CD4-positive, alpha-beta T cell treated with Interferon alpha-2 for 1 hour (primary cell): ENCODE data around the gene GH2.
A peak's percentile ranks its signal among the peaks of the same experiment; 100 is the strongest.

Experiments used
- DNase-seq, 2 donors: peaks; one replicate each; pipeline ENCODE4 v3.0.0-alpha.2; 2020 to 2022

Gene GH2

DNA sequence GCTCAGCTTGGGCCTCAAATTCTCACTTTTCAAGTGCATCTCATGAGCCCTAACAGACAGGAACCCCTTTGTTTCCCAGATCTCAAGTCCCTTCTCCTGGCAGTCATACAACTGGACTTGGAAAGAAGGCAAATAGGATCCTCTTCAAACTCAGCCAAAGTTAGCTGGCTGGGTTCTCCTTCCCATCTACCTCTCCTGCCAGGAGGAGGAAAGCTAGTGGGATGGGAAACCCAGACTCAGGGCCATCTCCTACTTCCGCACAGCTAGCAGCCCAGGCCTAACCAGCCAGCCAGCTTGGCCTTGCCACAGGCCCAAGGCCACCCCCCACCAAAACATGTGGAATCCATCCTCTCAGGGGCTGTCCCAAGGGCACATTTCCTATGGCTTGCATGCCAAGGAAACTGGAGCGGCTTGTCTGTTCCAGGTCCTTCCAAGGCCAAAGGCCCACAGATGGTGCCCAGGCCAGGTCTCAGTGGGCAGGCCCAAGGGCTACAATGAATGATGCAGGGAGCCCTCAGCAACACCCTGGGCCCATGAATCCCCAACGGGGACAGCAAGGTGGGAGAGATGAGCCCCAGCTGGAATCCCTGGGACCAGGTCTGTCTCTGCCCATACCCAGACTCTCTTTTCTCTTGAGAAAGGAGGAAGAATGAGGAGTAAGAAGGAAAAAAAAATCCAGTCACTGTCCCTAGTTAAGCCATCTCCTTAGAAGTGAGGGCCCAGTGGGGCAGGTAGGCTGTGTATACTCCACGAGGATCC, 41.0 kb downstream of the GH2 start:
- no peak for DNase-seq

DNA sequence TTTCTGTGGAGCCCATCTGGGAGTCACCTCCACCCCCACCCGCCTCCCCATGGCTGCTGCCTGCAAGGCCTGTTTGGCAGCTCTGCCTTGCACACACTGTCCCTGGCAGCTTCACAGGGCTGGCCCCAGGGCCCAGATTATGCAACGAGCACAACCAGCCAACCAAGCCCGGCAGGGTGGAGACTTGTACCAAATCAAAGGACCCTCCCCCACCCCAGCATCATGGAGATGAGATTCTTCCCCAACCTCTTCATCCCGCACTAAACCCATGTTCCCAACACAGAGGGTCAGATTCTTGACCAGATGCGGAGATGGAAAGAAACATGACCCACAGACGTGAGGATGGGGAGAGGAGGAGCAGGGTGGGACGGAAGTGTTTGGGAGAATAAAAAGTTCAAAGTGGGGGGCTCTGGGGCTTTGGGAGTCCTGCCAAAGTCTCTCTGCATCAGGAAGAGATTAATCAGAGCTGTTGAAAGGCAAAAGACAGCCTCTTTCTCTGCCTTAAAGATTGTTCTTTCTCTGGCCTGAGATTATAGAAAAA, 43.0 kb downstream of the GH2 start:
- DNase-seq: no peak

DNA sequence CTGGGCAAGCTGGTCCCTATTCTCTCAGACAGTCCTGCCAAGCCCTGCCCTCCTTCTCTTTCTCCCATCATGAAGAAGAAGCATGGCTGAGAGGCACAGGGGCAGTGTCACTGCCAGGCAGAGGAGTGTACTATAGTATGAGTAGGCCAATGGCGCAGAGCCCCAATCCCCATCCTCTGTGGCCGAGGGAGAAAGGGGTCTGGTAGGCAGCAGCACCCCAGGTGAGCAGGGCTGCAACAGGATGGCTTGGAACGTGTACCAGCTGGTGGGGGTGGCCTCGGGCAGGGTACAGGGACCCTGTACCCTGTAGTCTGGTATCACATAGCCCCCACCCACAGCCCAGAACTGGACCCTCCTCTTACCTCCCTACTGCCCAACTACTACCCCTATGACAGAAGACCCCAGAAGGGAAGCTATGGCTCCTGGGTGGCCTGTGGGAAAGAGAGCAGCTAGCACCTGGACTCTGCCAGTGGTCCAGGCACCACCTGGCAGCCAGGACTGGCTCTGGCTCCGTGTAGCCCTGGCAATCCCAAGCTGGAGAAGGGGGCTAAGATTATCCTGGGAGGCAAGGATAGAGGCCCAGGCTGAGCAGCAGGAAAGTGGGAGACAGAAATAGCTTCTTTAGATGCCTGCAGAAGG, 43.7 kb downstream of the GH2 start:
- no peak for DNase-seq

DNA sequence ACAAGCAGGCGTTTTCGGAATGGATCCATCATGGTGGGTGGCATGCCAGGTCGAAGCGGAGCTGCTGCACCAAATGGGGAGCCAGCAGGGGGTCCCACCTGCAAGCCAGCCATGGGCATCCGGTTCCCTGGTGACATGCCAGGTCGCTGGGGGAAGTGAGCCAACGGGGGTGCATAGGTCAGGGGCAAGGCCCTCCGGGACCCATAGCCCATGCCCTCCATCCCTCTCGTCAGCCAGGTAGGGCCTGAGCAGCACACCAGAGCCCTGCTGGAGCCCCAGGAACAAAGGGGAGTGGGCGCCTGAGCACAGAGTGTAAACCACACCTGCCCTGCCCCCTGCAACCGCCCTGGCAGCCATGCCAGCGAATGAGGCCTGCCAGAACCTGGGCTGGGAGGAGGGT, 44.3 kb downstream of the GH2 start:
- DNase-seq: no peak

DNA sequence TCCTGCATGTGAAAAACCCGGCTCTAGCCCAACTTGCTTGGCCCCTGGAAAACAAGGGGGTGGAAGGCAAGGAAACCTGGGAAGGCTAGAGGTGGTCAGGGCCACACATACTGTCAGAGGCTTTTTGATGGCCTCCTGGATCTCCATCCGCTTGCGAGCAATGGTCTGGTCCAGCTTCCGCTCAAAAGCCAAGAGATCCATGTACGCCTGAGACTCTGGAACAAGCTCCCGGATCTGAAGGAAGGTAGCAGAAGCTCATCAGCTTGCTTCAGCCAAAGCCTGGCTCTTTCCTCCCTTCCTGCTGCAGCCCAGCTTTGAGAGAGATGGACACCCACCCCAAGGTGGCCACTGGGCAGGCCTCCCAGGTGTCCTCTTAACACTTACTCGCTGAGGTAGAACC, 44.9 kb downstream of the GH2 start:
- DNase-seq: no peak

DNA sequence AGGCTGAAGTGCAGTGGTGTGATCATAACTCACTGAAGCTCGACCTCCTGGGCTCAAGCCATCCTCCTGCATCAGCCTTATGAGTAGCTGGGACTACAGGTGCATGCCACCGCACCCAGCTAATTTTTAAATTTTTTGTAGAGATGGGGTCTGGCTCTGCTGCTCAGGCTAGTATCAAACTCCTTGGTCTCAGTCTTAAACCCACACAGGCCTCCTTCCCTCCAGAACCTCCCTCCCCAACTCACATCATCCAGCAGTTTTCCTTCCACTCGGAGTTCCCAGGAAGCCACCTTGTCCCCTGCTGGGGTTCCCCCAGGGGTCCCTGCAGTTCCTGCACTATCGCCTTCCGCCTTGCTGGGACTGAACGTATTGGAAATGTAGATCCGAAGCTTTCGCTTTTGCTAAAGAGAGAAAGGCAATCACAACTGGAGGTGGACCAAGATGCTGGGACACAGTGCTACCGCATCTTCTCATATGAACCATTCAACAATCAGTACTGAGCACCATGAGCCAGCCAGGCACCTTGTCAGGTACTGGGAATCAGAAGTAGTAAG, 46.5 kb downstream of the GH2 start:
- DNase-seq: no peak

DNA sequence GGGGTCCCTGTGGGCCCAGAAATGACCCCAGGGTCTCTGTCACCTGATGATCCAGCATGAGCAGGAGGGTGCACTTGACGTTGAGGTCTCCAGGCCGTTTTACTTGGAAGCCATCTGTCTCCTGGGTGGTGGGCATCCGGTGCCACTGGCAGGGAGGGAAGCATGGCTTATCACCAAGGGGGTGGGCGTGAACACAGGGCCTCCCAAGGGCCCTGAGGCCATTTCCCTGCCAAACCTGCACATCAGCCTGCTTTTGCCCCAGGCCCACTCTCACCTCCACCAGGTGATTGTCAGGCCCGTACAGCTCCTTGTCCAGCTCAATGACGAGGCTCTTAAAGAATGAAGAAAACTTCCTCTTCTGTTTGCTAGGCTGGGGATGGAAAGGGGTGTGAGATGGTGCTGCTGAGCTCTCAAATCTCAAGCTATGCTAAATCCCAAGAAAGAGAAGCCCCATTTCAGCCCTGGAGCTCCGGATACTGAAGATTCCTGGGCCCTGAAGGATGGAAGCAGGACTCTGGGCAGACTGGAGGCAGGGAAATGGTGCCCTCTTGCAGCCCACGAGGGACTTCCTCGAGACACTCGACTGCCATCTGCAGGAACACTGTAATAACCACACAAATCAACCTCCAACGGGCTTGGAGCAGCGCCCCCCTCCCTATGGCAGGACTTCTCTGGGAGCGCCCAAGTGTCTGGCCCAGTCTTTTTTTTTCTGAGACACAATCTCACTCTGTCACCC, 47.1 kb downstream of the GH2 start:
- peak; percentile 69 to 78 for DNase-seq

DNA sequence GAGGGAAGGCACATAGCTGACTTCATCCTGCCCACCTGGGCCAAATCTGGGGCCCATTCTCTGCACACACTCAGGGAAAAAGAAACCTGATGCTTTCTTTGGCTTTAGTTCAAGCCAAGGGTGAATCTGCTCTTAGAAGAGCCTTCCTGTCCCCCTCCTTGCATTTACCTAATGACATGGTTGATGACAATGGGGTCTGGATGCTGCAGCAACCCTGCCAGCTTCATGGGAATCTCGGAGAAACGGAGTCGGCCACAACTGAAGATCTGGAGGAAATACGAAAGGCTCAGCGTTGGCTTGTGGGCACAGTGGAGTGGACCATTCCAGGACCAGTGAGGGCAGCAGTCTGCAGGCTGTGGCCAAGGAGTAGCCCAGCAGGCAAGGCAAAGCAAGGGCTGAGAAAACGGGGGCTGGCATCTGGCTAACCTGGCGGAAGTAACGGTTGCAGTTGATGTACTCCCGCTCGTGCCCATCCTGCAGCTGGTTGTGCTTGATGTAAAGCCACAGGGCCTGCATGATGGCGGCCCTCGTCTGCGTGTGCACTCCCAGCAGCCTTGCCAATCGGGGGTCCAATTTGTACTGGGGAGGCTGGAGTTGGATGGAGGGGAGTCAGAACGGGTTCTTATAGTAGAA, 47.9 kb downstream of the GH2 start:
- no peak for DNase-seq

DNA sequence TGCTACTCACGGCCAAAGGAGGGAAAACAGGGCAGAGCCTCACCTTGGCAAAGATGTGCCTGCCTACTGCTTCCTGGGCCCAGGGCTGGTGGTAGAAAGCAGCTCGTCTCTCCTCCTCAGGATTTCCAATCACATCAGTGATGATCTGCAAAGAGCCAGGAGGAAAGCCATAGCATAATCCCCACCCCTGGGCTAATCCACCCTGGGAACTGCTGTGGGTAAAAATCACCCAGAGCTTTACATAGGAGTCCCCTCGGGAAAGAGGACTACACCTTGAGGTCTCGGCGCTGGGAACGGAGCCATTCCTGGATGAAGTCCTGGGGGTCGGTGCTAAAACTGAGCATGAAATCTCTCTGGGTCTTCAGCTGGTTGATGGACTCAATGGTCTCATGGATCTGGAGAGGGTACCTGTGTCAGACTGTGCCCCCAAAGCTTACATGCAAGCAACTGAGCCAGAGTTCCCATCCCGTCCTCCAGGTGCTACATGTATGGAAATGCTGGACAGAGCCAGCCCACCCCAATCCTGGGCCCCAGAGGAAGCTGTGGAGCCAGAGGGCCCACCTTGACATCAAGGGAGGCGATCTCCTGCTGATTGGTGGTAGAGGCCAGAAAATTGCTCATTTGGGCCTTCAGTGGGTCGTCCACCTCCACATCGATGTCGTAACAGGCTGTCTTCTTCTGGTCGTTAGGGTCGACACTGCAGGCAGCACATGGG, 48.6 kb downstream of the GH2 start:
- DNase-seq: no peak

DNA sequence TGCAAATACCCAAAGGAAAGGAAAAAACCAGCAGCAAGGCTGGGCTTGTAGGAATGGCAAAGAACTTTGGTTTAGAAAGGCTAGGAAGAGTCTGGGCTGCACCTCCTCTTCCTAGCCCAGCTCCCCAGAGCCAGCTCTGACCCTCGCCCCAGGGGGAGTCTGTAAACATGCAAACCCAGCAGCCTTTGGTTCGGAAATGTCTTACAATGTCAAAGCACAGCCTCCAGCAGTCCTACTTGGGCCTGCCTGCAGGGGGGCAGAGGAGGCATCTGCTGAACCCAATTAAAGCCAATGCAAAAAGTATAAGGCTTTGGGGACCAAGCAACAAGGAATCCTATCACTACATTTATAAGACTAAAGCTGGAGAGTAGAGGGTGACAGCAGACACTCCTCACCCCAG, 49.3 kb downstream of the GH2 start:
- no peak for DNase-seq

DNA sequence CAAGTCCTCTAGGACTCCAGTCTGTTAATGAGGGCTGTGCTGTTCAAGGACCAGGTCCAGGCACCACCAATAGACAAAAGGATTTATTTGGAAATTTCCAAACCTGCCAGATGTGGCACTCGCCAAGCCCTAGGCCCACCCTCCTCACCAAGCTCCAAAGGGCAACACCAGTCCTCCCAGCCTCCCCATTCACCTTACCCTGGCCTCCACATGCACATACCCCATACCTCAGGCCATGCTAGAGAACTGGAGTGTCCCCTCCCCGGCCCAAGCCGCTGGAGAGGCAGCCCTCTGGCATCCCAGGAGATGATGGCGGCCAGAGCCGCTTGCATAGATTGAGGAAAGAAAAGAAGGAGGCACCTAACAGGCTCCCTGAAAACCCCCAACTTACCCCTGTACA, 49.7 kb downstream of the GH2 start:
- DNase-seq: no peak

DNA sequence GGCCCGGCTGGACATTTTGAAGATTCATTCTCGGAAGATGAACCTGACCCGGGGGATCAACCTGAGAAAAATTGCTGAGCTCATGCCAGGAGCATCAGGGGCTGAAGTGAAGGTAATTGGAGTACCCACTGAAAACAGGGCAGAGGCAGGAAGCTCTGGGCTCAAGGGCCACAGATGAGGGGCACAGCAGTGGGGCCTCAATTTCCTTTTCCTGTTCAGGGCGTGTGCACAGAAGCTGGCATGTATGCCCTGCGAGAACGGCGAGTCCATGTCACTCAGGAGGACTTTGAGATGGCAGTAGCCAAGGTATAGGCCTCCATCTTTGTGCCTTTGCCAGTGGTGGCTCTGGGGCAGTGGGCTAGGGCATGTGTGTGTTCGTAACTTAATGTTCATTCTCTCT, 50.2 kb downstream of the GH2 start:
- DNase-seq: no peak

DNA sequence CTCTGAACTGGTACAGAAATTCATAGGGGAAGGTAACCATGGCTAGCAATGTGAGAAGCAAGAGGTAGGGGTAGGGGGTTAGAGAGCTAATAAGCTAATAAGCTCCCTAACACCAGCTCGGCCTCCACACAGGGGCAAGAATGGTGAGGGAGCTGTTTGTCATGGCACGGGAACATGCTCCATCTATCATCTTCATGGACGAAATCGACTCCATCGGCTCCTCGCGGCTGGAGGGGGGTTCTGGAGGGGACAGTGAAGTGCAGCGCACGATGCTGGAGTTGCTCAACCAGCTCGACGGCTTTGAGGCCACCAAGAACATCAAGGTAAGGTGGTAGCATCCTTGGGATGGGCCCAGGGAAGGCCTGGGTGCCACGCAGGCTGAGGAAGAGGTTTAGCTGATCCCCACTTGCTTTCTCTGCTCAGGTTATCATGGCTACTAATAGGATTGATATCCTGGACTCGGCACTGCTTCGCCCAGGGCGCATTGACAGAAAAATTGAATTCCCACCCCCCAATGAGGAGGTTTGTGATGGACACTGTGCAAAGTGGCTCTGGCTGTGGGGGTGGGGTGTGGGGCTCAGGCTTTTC, 50.7 kb downstream of the GH2 start:
- no peak for DNase-seq

DNA sequence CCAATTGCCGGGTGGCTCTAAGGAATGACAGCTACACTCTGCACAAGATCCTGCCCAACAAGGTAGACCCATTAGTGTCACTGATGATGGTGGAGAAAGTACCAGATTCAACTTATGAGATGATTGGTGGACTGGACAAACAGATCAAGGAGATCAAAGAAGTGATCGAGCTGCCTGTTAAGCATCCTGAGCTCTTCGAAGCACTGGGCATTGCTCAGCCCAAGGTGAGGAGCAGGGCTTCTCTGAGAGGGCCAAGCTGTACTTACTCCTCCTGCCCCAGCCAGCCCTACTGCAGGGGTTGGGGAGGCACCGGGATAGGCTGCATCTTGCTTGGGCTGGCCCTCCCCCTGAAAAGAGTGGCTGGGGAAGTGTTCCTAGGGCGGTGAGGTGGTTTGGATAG, 51.5 kb downstream of the GH2 start:
- DNase-seq: no peak
